T-cell (primary cell): ENCODE data around the gene POSTN. TPM values are rescaled to one million over a fixed set of nuclear protein-coding genes. Genes with fewer than 3 reads are reported as not detected.

ENCODE experiments used
- ATAC-seq, 4 experiments: fragments of 200-7000 bp in 3 of 4; fragments of 150-1000 bp in 1 of 4; cut with Tn5 transposase; replicated peaks in 1 of 4; 1 replicate in 3 of 4; 2 replicates in 1 of 4; pipeline ENCODE4 v1.10.0; 2021; ENCODE audit warnings: moderate library complexity in 3 of 4, mild to moderate bottlenecking in 2 of 4, moderate number of reproducible peaks in 1 of 4
- CTCF ChIA-PET, 2 donors: fragments of 300-600 bp; sonication (Branson Sonifier 250); formaldehyde crosslinking; loops; one replicate each; lab custom pipeline; 2022; ENCODE audit warnings: antibody characterized with exemption in 2 of 2; lab: Charles Lee
- POLR2A ChIA-PET, 2 donors: fragments of 300-600 bp; sonication (Branson Sonifier 250); formaldehyde crosslinking; loops; one replicate each; lab custom pipeline; 2022; ENCODE audit warnings: antibody characterized with exemption in 2 of 2; lab: Charles Lee
- DNase-seq, 35 experiments: peaks; one replicate each; pipeline versions ENCODE4 v3.0.0 to v3.0.0-alpha.2; 2013 to 2023
- H3K27ac ChIP-seq: one replicate; pipeline ENCODE4 v1.5.1; 2013; ENCODE audit warnings: low read length
- H3K27me3 ChIP-seq, 2 experiments: replicated peaks in 1 of 2; 1 replicate in 1 of 2; 2 replicates in 1 of 2; pipeline versions ENCODE4 v1.6.1 to v1.7.0; 2013; ENCODE audit warnings: low read length in 1 of 2, mixed read lengths in 1 of 2; ENCODE audit not compliant: control insufficient read depth in 2 of 2, insufficient read depth in 2 of 2; ENCODE audit errors: extremely low read depth in 1 of 2
- H3K36me3 ChIP-seq, 2 donors: 1 replicate in 1 of 2; 2 replicates in 1 of 2; pipeline versions ENCODE4 v1.6.1 to v1.7.0; 2013; ENCODE audit warnings: low read length in 1 of 2; ENCODE audit not compliant: control insufficient read depth in 2 of 2, insufficient read depth in 1 of 2; ENCODE audit errors: extremely low read depth in 1 of 2
- H3K4me1 ChIP-seq, 2 experiments: 1 replicate in 1 of 2; 2 replicates in 1 of 2; pipeline versions ENCODE4 v1.6.1 to v1.7.0; 2013; ENCODE audit warnings: low read length in 2 of 2, mixed read lengths in 1 of 2; ENCODE audit not compliant: insufficient read depth in 2 of 2, control insufficient read depth in 1 of 2; ENCODE audit errors: extremely low read depth in 1 of 2
- H3K4me3 ChIP-seq, 2 donors: 1 replicate in 1 of 2; 2 replicates in 1 of 2; pipeline versions ENCODE4 v1.5.1 to v1.7.0; 2013; ENCODE audit warnings: mild to moderate bottlenecking in 2 of 2, low read length in 1 of 2, moderate library complexity in 1 of 2; ENCODE audit not compliant: control insufficient read depth in 1 of 2; ENCODE audit errors: extremely low read depth in 1 of 2
- H3K9me3 ChIP-seq: 2 replicates; pipeline ENCODE4 v1.7.0; 2013
- H3K27ac Mint-ChIP-seq, 2 donors: one replicate each; pipeline ENCODE4 v1.8.0; 2020 to 2021; ENCODE audit warnings: mild to moderate bottlenecking in 2 of 2, mixed read lengths in 2 of 2
- H3K27me3 Mint-ChIP-seq, 2 donors: one replicate each; pipeline ENCODE4 v1.8.0; 2021 to 2022; ENCODE audit warnings: mixed read lengths in 2 of 2
- H3K36me3 Mint-ChIP-seq: one replicate; pipeline ENCODE4 v1.8.0; 2021; ENCODE audit warnings: mixed read lengths
- H3K4me1 Mint-ChIP-seq, 3 donors: one replicate each; pipeline ENCODE4 v1.8.0; 2020 to 2022; ENCODE audit warnings: mixed read lengths in 3 of 3, mild to moderate bottlenecking in 1 of 3
- H3K4me3 Mint-ChIP-seq, 3 donors: one replicate each; pipeline ENCODE4 v1.8.0; 2020 to 2022; ENCODE audit warnings: mild to moderate bottlenecking in 3 of 3, mixed read lengths in 3 of 3, moderate library complexity in 3 of 3
- H3K9me3 Mint-ChIP-seq, 3 donors: one replicate each; pipeline ENCODE4 v1.8.0; 2020 to 2022; ENCODE audit warnings: mixed read lengths in 3 of 3
- WGBS: methylation state at CpG from one replicate; pipeline ENCODE4 v1.1.5; 2013; ENCODE audit warnings: missing lambda C conversion rate; ENCODE audit not compliant: insufficient coverage; 5-methylcytosine and 5-hydroxymethylcytosine counted together
- total RNA-seq, 35 experiments: library from RNA in 6 of 35; stranded (reverse) in 6 of 35; fragments of 120-200 nt in 1 of 35; gene quantifications; one replicate each; pipeline versions ENCODE4 v1.2.1 to v1.2.4 and lab custom pipeline; 2013 to 2026

POSTN gene
- total RNA-seq, 5 donors from 2014 or later (not counting 1 experiment from before 2014, with no cell fraction given) = 0.07 to 0.64 TPM; not detected in 3

DNA sequence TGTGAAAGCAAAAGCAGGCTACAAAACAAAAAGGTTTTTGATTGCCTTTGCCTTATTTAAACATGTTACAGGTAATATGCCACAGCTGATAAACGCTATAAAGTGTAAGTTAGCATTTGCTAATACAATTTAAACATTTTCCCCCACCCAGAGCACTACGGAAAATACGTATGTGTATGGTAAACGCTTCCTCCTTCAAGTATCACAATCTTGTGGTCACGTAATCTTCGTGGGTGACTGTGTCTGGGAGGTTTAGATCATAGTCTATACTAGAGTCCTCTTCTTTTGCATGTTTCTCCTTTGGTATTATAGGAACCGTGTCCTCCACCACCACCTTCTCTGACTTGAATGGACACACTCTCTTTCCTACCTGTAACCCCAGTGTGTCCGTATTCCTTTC lies 38.1 kb upstream of the POSTN start:
- H3K4me1 Mint-ChIP-seq = no peaks in the 10 kb centered on the region
- no peaks in the 10 kb centered on the region for H3K27me3 ChIP-seq

GRCh38 chr13:37632294-37632693 lies 33.7 kb upstream of the POSTN start:
- 0% methylated on average over 1 of the region's 5 CpGs for WGBS
- ATAC-seq (no peak), DNase-seq (no peak)
- H3K27me3 ChIP-seq = no peaks in the 10 kb centered on the region
- H3K4me3 Mint-ChIP-seq = no peak overlapping the region
- no peaks in the 10 kb centered on the region for H3K36me3 ChIP-seq
- no peaks in the 10 kb centered on the region for H3K36me3 Mint-ChIP-seq
- no peaks in the 10 kb centered on the region for H3K4me1 Mint-ChIP-seq
- no peak overlapping the region for H3K4me3 ChIP-seq
- peaks cover 0 to 11% (median 6%) of the 10 kb centered on the region in 3 donors for H3K9me3 Mint-ChIP-seq
- H3K9me3 ChIP-seq = no peaks in the 10 kb centered on the region
- POLR2A ChIA-PET = interaction anchor here in 1 of 2 donors (0.5 kb wide), 1 partner anchor 136 kb away, joined by 3 read pairs; no protein-coding TSS in a partner anchor
- H3K27ac Mint-ChIP-seq = no peak overlapping the region
- no peak overlapping the region for H3K27ac ChIP-seq
- H3K27me3 Mint-ChIP-seq = no peaks in the 10 kb centered on the region
- CTCF ChIA-PET = no interaction called here
- no peaks in the 10 kb centered on the region for H3K4me1 ChIP-seq

More for the DNA sequence above, 38.1 kb upstream of the POSTN start:
- no peaks in the 10 kb centered on the region for H3K9me3 Mint-ChIP-seq
- no peak overlapping the region for H3K4me3 ChIP-seq
- no peak overlapping the region for H3K4me3 Mint-ChIP-seq
- no peaks in the 10 kb centered on the region for H3K9me3 ChIP-seq
- CTCF ChIA-PET = no interaction called here
- H3K27me3 Mint-ChIP-seq = no peaks in the 10 kb centered on the region
- no peaks in the 10 kb centered on the region for H3K4me1 ChIP-seq
- no peak overlapping the region for H3K27ac Mint-ChIP-seq
- ATAC-seq = no peak
- H3K36me3 ChIP-seq = no peaks in the 10 kb centered on the region
- no peak for DNase-seq
- POLR2A ChIA-PET = no interaction called here
- no peak overlapping the region for H3K27ac ChIP-seq
- 67% methylated on average over 1 of the region's 8 CpGs for WGBS
- no peaks in the 10 kb centered on the region for H3K36me3 Mint-ChIP-seq

DNA sequence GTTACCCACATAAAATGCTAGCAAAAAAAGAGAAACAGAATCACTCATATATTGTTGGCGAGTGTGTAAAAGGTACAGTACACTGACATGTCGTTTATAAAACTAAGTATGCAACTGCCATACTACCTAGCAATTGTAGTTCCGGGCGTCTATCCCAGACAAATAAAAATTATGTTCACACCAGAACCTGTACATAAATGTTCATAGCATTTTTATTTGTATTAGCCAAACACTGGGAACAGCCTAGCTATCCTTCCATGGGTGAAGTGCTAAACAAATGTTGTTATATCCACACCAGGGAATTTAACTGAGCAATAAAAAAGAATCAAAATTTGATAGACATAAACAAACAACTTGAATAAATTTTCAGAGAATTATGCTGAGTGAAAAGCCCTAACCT lies 28.9 kb upstream of the POSTN start:
- POLR2A ChIA-PET = no interaction called here
- ATAC-seq = no peak
- Mint-ChIP-seq H3K4me1 (no peaks in the 10 kb centered on the region), H3K27ac (no peak overlapping the region), H3K4me3 (no peak overlapping the region), H3K9me3 (peaks cover 0 to 11% (median 6%) of the 10 kb centered on the region in 3 donors), H3K27me3 (no peaks in the 10 kb centered on the region), H3K36me3 (no peaks in the 10 kb centered on the region)
- Histone ChIP-seq H3K4me1 (no peaks in the 10 kb centered on the region), H3K4me3 (no peak overlapping the region), H3K9me3 (no peaks in the 10 kb centered on the region), H3K27me3 (no peaks in the 10 kb centered on the region), H3K36me3 (no peaks in the 10 kb centered on the region), H3K27ac (no peak overlapping the region)
- CTCF ChIA-PET = no interaction called here
- no CpG with 5 or more reads among the region's 4 CpGs for WGBS
- DNase-seq = no peak

DNA sequence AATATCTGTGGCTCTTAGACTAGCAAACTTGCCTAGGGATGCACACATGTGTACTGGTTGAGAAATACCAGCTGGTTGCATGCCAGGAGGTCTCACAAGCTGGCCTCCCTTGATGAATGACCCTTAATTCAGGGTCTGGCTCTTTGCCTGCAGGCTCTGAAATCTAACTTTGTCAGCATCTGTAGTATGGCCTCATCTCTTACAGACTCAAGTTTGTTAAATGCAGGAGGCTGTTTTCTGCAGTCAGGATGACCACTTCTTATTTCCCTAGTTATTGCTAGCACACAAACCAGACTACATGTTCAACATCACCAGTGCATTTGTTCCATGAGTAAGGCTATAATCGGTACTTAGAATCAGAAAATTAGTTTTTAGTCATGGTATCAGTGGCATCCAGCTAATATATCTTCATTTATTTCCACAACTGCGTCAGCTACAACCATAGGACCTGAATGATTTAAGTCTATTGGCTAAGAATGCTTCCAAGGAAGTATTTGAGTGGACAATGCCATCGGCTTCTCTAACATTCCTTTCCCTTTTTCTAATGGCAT lies 23.3 kb upstream of the POSTN start:
- Histone ChIP-seq H3K27me3 (no peaks in the 10 kb centered on the region), H3K9me3 (no peaks in the 10 kb centered on the region), H3K4me1 (no peaks in the 10 kb centered on the region), H3K27ac (no peak overlapping the region), H3K4me3 (no peak overlapping the region), H3K36me3 (no peaks in the 10 kb centered on the region)
- H3K36me3 Mint-ChIP-seq = no peaks in the 10 kb centered on the region
- ChIA-PET POLR2A (no interaction called here), CTCF (no interaction called here)
- DNase-seq = no peak
- H3K27me3 Mint-ChIP-seq = no peaks in the 10 kb centered on the region
- peaks cover 0 to 4% (median 4%) of the 10 kb centered on the region in 3 donors for H3K9me3 Mint-ChIP-seq
- 17% methylated on average over 1 of the region's 3 CpGs for WGBS
- ATAC-seq = no peak
- no peak overlapping the region for H3K4me3 Mint-ChIP-seq
- no peak overlapping the region for H3K27ac Mint-ChIP-seq
- no peaks in the 10 kb centered on the region for H3K4me1 Mint-ChIP-seq

GRCh38 chr13:37618554-37618953 lies 20.0 kb upstream of the POSTN start:
- Mint-ChIP-seq H3K9me3 (peaks cover 4% of the 10 kb centered on the region in 3 donors), H3K27ac (no peak overlapping the region), H3K4me3 (no peak overlapping the region), H3K4me1 (no peaks in the 10 kb centered on the region), H3K27me3 (no peaks in the 10 kb centered on the region), H3K36me3 (no peaks in the 10 kb centered on the region)
- CTCF ChIA-PET = no interaction called here
- WGBS = no CpG with 5 or more reads among the region's 2 CpGs
- POLR2A ChIA-PET = no interaction called here
- Histone ChIP-seq H3K9me3 (no peaks in the 10 kb centered on the region), H3K36me3 (no peaks in the 10 kb centered on the region), H3K4me3 (no peak overlapping the region), H3K4me1 (no peaks in the 10 kb centered on the region), H3K27ac (no peak overlapping the region), H3K27me3 (no peaks in the 10 kb centered on the region)
- ATAC-seq (no peak), DNase-seq (no peak)

DNA sequence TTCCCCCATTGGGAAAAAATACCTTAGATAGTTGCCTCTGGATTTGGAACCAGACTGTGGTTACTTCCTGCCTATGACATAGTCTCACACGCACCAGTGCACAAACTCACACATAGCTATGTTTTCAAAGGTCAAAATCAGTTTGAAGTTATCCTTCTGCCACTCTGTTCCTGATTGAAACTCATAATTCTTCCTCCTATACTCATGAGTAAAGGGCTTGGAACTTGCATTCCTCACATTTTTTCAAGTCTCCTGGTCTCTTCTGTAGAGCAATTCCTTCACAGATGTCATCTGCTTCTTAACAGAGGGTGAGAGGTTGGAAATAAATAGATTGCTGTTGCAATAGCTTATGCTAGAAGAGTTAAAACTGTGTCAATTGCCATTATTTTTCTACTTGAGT lies 18.6 kb upstream of the POSTN start:
- WGBS = no CpG with 5 or more reads among the region's 1 CpG
- H3K36me3 ChIP-seq = no peaks in the 10 kb centered on the region
- no peak overlapping the region for H3K4me3 ChIP-seq
- no peak overlapping the region for H3K27ac ChIP-seq
- H3K27me3 Mint-ChIP-seq = no peaks in the 10 kb centered on the region
- DNase-seq (no peak), ATAC-seq (no peak)
- H3K9me3 ChIP-seq = no peaks in the 10 kb centered on the region
- H3K4me1 ChIP-seq = no peaks in the 10 kb centered on the region
- H3K9me3 Mint-ChIP-seq = peaks cover 2 to 4% (median 4%) of the 10 kb centered on the region in 3 donors
- H3K4me3 Mint-ChIP-seq = no peak overlapping the region
- no peak overlapping the region for H3K27ac Mint-ChIP-seq
- no peaks in the 10 kb centered on the region for H3K27me3 ChIP-seq
- no peaks in the 10 kb centered on the region for H3K36me3 Mint-ChIP-seq
- no peaks in the 10 kb centered on the region for H3K4me1 Mint-ChIP-seq
- CTCF ChIA-PET = no interaction called here
- POLR2A ChIA-PET = no interaction called here

DNA sequence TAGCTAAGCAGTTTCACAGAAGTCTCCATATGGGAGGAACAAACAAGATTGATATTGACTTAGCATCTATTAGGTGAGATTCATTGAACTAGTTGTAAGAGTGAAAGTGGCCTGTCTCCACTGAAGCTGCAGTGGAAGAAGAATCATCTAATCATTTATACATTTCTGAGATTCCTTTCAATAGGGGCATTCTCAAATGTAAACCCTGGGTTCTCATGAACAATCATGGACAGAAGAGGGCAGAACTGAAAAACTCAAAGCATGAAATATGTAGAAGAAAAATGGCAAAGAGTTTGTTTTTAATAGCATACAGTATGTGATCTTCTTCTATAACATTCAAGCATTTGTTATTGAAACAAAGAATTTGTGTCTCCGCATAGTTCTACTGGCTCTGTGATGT lies 17.6 kb upstream of the POSTN start:
- Histone ChIP-seq H3K9me3 (no peaks in the 10 kb centered on the region), H3K27ac (no peak overlapping the region), H3K4me1 (no peaks in the 10 kb centered on the region), H3K27me3 (no peaks in the 10 kb centered on the region), H3K36me3 (no peaks in the 10 kb centered on the region), H3K4me3 (no peak overlapping the region)
- ChIA-PET POLR2A (no interaction called here), CTCF (no interaction called here)
- no peak for ATAC-seq
- no peak overlapping the region for H3K27ac Mint-ChIP-seq
- no peaks in the 10 kb centered on the region for H3K27me3 Mint-ChIP-seq
- H3K9me3 Mint-ChIP-seq = peaks cover 0 to 4% (median 2%) of the 10 kb centered on the region in 3 donors
- no peaks in the 10 kb centered on the region for H3K36me3 Mint-ChIP-seq
- H3K4me3 Mint-ChIP-seq = no peak overlapping the region
- WGBS = no CpG with 5 or more reads among the region's 1 CpG
- H3K4me1 Mint-ChIP-seq = no peaks in the 10 kb centered on the region
- DNase-seq = no peak
